Gastroesophageal sphincter (tissue), 4 donors: Measurements from ENCODE around the gene RNMT. TPM values are rescaled to one million over a fixed set of nuclear protein-coding genes. Genes with fewer than 3 reads are reported as not detected.
"Not testable (repeated sequence)": the region's sequence is repeated elsewhere in the genome, so short reads cannot be mapped to it uniquely, and the experiment has no call there.

Source experiments
- ATAC-seq: fragments of 150-250 bp; one replicate; pipeline ENCODE4 v1.9.1; 2016; ENCODE audit warnings: mild to moderate bottlenecking, moderate library complexity
- H3K27ac ChIP-seq, 4 donors: fragments of 200-600 bp; sonication (generic) in 3 of 4; 1 replicate in 3 of 4; 2 replicates in 1 of 4; pipeline ENCODE4 v1.5.1; 2016 to 2019
- H3K27me3 ChIP-seq: fragments of 200-600 bp; sonication (generic); one replicate; pipeline ENCODE4 v1.5.1; 2019
- H3K36me3 ChIP-seq, 2 donors: fragments of 200-600 bp; sonication (generic); one replicate each; pipeline ENCODE4 v1.5.1; 2019; ENCODE audit warnings: control low read depth in 1 of 2
- H3K4me1 ChIP-seq, 3 donors: fragments of 200-600 bp; sonication (generic); 1 replicate in 2 of 3; 2 replicates in 1 of 3; pipeline ENCODE4 v1.5.1; 2016 to 2019; ENCODE audit warnings: control low read depth in 2 of 3
- H3K4me3 ChIP-seq, 2 donors: fragments of 200-600 bp; sonication (generic); one replicate each; pipeline ENCODE4 v1.5.1; 2019; ENCODE audit warnings: mild to moderate bottlenecking in 1 of 2, moderate library complexity in 1 of 2
- H3K9me3 ChIP-seq, 3 donors: fragments of 200-600 bp; sonication (generic); one replicate each; pipeline ENCODE4 v1.5.1; 2017 to 2019; ENCODE audit warnings: control low read depth in 2 of 3
- EP300 ChIP-seq: sonication (generic); formaldehyde crosslinking; IDR thresholded peaks from one replicate; pipeline ENCODE4 v1.6.1; 2017; ENCODE audit warnings: antibody characterized with exemption, mild to moderate bottlenecking
- POLR2A ChIP-seq, 2 donors: fragments of 450-650 bp; IDR thresholded peaks; one replicate each; pipeline ENCODE4 v1.6.1; 2017; ENCODE audit warnings: antibody characterized with exemption in 2 of 2, mild to moderate bottlenecking in 2 of 2, moderate library complexity in 1 of 2
- POLR2AphosphoS5 ChIP-seq: sonication (generic); formaldehyde crosslinking; IDR thresholded peaks from one replicate; pipeline ENCODE4 v1.6.1; 2017; ENCODE audit warnings: antibody characterized with exemption
- WGBS, 2 donors: methylation state at CpG; one replicate each; pipeline ENCODE4 v1.1.5; 2018; ENCODE audit warnings: low coverage in 1 of 2; 5-methylcytosine and 5-hydroxymethylcytosine counted together
- total RNA-seq, 4 donors: library from RNA; depleted of rRNA; stranded (reverse); fragments of >200 nt; gene quantifications; one replicate each; pipeline ENCODE4 v1.1.0, GENCODE V29; 2016
- TF ChIP-seq, protein P1 (sequence below), 4 experiments: fragments of 200-600 bp in 2 of 4; fragments of 450-650 bp in 2 of 4; sonication (generic) in 1 of 4; IDR thresholded peaks; one replicate each; pipeline ENCODE4 v1.5.1; 2017 to 2019; ENCODE audit warnings: antibody characterized with exemption in 4 of 4, mild to moderate bottlenecking in 2 of 4, moderate library complexity in 2 of 4

The RNMT gene
- 10 to 100 TPM; 18.6 to 27.1 (median 24.0) TPM for total RNA-seq

DNA sequence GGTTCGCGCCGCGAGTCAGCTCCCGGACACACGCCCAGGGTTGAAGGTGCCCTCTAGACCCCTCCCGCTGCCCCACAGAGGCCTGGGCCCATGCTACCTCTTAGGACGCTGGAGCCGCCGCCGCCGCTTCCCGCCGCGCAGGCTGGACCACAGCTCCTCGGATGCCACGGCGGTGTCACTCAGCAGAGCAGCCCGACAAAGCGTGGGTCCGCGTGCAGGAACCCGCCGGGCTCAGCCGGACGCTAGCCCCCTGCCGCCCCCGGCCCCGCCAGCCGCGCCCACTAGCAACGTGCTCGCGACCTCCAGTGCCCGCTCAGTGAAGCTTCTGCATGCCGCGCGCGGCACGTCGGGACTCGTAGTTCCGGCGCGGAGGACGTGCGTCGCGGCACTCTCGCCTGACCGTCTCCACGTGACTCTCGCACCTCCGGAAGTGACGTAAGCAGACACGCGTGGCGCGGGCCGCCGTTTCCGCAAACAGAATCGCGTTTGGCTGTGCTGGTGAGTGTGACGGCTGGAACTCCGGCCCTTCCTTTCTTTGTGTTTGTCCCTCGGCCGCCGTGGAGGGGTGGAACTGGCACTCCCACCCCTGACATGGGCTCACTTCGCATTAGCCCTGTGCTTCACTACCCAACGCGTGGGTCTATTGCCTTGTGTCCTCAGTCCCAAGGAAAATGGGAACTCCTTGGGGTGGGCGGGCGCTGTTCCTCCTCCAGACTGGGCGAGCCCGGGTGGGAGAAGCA, at the start of gene RNMT, which contains the start of gene FAM210A:
RNMT (plus strand) TSS at position 442 of the 740 bp plus-strand sequence. CDS start 4,845 bp downstream, outside the sequence.
FAM210A (minus strand) TSS at position 327 of the 740 bp plus-strand sequence. CDS start 44,481 bp downstream, outside the sequence.
- H3K36me3 ChIP-seq, result no peaks in the 10 kb centered on the region
- TF ChIP-seq, protein P1, sequence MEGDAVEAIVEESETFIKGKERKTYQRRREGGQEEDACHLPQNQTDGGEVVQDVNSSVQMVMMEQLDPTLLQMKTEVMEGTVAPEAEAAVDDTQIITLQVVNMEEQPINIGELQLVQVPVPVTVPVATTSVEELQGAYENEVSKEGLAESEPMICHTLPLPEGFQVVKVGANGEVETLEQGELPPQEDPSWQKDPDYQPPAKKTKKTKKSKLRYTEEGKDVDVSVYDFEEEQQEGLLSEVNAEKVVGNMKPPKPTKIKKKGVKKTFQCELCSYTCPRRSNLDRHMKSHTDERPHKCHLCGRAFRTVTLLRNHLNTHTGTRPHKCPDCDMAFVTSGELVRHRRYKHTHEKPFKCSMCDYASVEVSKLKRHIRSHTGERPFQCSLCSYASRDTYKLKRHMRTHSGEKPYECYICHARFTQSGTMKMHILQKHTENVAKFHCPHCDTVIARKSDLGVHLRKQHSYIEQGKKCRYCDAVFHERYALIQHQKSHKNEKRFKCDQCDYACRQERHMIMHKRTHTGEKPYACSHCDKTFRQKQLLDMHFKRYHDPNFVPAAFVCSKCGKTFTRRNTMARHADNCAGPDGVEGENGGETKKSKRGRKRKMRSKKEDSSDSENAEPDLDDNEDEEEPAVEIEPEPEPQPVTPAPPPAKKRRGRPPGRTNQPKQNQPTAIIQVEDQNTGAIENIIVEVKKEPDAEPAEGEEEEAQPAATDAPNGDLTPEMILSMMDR (IDR thresholded peaks at IDR 0.05), result peak in 2 of 4 experiments; percentile 21 to 48
- TF ChIP-seq EP300, result no peak
- TF ChIP-seq POLR2A (IDR thresholded peaks at IDR 0.05), result peak; percentile 52 to 68
- peak; percentile 96 for TF ChIP-seq POLR2AphosphoS5
- H3K9me3 ChIP-seq, result no peaks in the 10 kb centered on the region
- H3K4me1 ChIP-seq, result peaks cover 5 to 46% (median 15%) of the 10 kb centered on the region in 3 donors
- peak; percentile 98 for ATAC-seq
- H3K4me3 ChIP-seq, result peak within 1 kb of the TSS; percentile 69 to 97
- 7% methylated on average over 3 of the region's 76 CpGs; no CpG with 5 or more reads in 1 of the 2 donors for WGBS, 2 donors
- H3K27me3 ChIP-seq, result no peaks in the 10 kb centered on the region
- peak within 1 kb of the TSS; percentile 91 to 97 (median 95) for H3K27ac ChIP-seq

DNA sequence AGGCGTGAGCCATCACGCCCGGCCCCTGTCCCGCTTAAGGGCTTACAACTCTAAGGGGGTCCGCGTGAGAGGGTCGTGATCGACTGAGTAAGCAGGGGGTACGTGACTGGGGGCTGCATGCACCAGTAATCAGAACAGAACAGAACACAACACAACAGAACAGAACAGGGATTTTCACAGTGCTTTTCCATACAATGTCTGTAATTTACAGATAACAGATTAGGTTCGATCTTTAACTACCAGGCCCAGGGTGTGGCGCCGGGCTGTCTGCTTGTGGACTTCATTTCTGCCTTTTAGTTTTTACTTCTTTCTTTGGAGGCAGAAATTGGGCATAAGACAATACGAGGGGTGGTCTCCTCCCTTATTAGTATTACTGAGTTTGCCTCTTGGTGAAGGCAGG, 49.1 kb upstream of the RNMT start:
- ATAC-seq, H3K4me3 ChIP-seq, H3K27ac ChIP-seq, H3K36me3 ChIP-seq, H3K9me3 ChIP-seq, H3K27me3 ChIP-seq: not testable (repeated sequence)
- H3K4me1 ChIP-seq, result peaks cover 0 to 41% (median 6%) of the 10 kb centered on the region in 3 donors
- 91 to 96% methylated on average over 4 of the region's 13 CpGs for WGBS, 2 donors

DNA sequence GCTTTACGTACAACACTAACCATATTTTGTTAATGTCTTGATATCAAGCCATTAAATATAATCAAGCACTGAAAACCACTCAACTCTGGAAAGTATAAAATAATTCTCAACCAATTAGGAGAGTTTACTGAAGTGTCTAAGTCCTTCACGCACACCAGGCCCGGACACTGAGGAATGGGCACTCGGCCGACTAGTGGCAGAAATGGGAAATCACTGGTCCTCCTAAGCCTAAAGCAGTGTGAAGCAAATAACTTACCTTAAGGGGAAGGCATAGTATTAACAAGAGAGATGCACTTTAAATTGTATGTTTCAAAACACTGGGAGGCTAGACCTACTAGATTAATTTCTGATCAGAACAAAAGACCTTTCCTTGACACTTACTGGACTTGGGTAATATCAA, 45.9 kb upstream of the RNMT start:
- 28 to 39% methylated on average over 5 of the region's 5 CpGs for WGBS, 2 donors
- Histone ChIP-seq H3K4me3 (no peak overlapping the region), H3K27me3 (no peaks in the 10 kb centered on the region), H3K4me1 (peaks cover 0 to 39% (median 6%) of the 10 kb centered on the region in 3 donors), H3K36me3 (no peaks in the 10 kb centered on the region), H3K9me3 (no peaks in the 10 kb centered on the region), H3K27ac (peak overlapping the region in 2 of 4 donors; percentile 2 to 52)
- TF ChIP-seq, protein P1 (IDR thresholded peaks at IDR 0.05), result peak; percentile 54 to 70 (median 64)
- TF ChIP-seq EP300 (no peak), POLR2A (IDR thresholded peaks at IDR 0.05) (no peak), POLR2AphosphoS5 (no peak)
- peak; percentile 68 for ATAC-seq

DNA sequence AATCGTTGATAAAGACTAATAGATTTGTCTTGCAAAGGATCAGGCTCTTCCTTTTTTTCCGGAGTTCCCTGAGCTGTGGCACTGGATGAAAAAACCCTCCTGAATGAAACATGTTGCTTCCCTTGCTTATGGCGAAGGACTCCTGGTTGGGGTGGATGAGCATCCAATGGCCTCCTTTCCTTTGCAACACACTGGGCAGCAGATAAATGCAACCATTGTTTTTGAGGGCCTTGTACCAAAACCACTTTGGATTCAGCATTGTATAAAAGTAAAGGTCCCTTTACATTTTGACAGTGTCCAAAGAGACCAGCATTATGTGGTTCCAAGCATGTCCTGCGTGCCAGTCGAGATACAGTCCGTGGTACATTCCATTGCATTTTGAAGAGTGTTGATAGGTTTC, 44.8 kb upstream of the RNMT start:
- H3K9me3 ChIP-seq, result no peaks in the 10 kb centered on the region
- WGBS, 2 donors, result 93 to 94% methylated on average over 6 of the region's 6 CpGs
- no peak for ATAC-seq
- TF ChIP-seq, protein P1 (IDR thresholded peaks at IDR 0.05), result no peak
- TF ChIP-seq POLR2AphosphoS5 (no peak), EP300 (no peak), POLR2A (IDR thresholded peaks at IDR 0.05) (no peak)
- H3K27me3 ChIP-seq, result no peaks in the 10 kb centered on the region
- peaks cover 0 to 39% (median 6%) of the 10 kb centered on the region in 3 donors for H3K4me1 ChIP-seq
- no peak overlapping the region for H3K27ac ChIP-seq
- H3K36me3 ChIP-seq, result no peaks in the 10 kb centered on the region
- H3K4me3 ChIP-seq, result no peak overlapping the region

DNA sequence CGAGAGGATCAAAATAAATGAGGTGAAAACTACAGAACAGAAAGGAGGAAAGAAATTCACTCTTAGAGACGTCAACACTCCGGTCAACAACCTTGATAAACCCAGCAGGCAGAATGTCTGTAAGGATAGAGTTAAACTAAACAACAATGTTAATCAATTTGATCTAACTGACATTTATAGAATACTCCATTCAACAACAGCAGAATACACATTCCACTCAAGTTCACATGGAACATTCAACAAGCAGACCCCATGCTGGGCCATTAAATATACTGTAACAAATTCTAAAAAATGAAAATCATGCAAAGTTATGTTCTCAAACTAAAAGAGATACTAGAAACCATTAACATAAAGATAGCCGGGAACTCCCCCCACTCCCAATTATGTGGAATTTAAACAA, 41.9 kb upstream of the RNMT start:
- Histone ChIP-seq H3K9me3 (no peaks in the 10 kb centered on the region), H3K4me3 (no peak overlapping the region), H3K27ac (no peak overlapping the region), H3K27me3 (no peaks in the 10 kb centered on the region), H3K36me3 (no peaks in the 10 kb centered on the region), H3K4me1 (peaks cover 0 to 22% (median 6%) of the 10 kb centered on the region in 3 donors)
- ATAC-seq, result no peak
- WGBS, 2 donors, result 85 to 91% methylated on average over 4 of the region's 4 CpGs
- TF ChIP-seq EP300 (no peak), POLR2A (IDR thresholded peaks at IDR 0.05) (no peak), POLR2AphosphoS5 (no peak)
- TF ChIP-seq, protein P1 (IDR thresholded peaks at IDR 0.05), result no peak
